COLO668 (cell line): Measurements from ENCODE around the gene PRKAR2B.

Experiments
- DNase-seq: peaks from one replicate; lab custom pipeline; 2025; ENCODE audit not compliant: unreplicated experiment; lab: John Stamatoyannopoulos, UW

PRKAR2B gene

GRCh38 chr7:107044347-107045194 lies at the start of gene PRKAR2B:
TSS of gene PRKAR2B (plus strand) at chr7:107044705. CDS start at chr7:107044908, 203 bp downstream.
- DNase-seq, result peak; percentile 68

GRCh38 chr7:106994833-106995232 lies 49.7 kb upstream of the PRKAR2B start:
- DNase-seq, result no peak

- no peak for DNase-seq
These were observed 46.8 kb upstream of the PRKAR2B start for GRCh38 chr7:106997487-106998271.

- DNase-seq, result no peak
These were observed 45.5 kb upstream of the PRKAR2B start for GRCh38 chr7:106999023-106999422.

- DNase-seq, result no peak
These were observed 43.0 kb upstream of the PRKAR2B start for GRCh38 chr7:107001490-107001889.

- no peak for DNase-seq
These were observed 42.4 kb upstream of the PRKAR2B start for GRCh38 chr7:107002126-107002525.

GRCh38 chr7:107002529-107002998 lies 41.9 kb upstream of the PRKAR2B start:
- DNase-seq, result no peak

GRCh38 chr7:107007007-107007891 lies 37.3 kb upstream of the PRKAR2B start:
- no peak for DNase-seq

GRCh38 chr7:107007892-107008287 lies 36.6 kb upstream of the PRKAR2B start:
- DNase-seq, result no peak

- DNase-seq, result no peak
These were observed 34.7 kb upstream of the PRKAR2B start for GRCh38 chr7:107009846-107010203.

- DNase-seq, result no peak
These were observed 31.8 kb upstream of the PRKAR2B start for GRCh38 chr7:107012691-107013090.

- no peak for DNase-seq
These were observed 30.0 kb upstream of the PRKAR2B start for GRCh38 chr7:107014387-107015023.

GRCh38 chr7:107016312-107016711 lies 28.2 kb upstream of the PRKAR2B start:
- no peak for DNase-seq

GRCh38 chr7:107017965-107018719 lies 26.4 kb upstream of the PRKAR2B start:
- DNase-seq, result no peak

- no peak for DNase-seq
These were observed 24.1 kb upstream of the PRKAR2B start for GRCh38 chr7:107020400-107020799.

- no peak for DNase-seq
These were observed 22.9 kb upstream of the PRKAR2B start for GRCh38 chr7:107021600-107021999.

- DNase-seq, result no peak
These were observed 20.9 kb upstream of the PRKAR2B start for GRCh38 chr7:107023522-107024151.

- DNase-seq, result no peak
These were observed 19.6 kb upstream of the PRKAR2B start for GRCh38 chr7:107024906-107025305.

- no peak for DNase-seq
These were observed 18.9 kb upstream of the PRKAR2B start for GRCh38 chr7:107025449-107026103.
